Stimulated activated naive CD8-positive, alpha-beta T cell treated with anti-CD3 and anti-CD28 coated beads, Interleukin-15, Interleukin-2, amounts not matched to agents 100 U/mL and 50 U/mL, for 24 hours (primary cell): ENCODE results near the gene FTO.

Experiments
- ATAC-seq: fragments of 150-1000 bp; cut with Tn5 transposase; one replicate; pipeline ENCODE4 v1.10.0; 2021
- DNase-seq: peaks from one replicate; pipeline ENCODE4 v3.0.0; 2021

Gene FTO

GRCh38 chr16:54185045-54185444 is 481.1 kb downstream of the FTO start:
- no peak for DNase-seq
- no peak for ATAC-seq

DNA sequence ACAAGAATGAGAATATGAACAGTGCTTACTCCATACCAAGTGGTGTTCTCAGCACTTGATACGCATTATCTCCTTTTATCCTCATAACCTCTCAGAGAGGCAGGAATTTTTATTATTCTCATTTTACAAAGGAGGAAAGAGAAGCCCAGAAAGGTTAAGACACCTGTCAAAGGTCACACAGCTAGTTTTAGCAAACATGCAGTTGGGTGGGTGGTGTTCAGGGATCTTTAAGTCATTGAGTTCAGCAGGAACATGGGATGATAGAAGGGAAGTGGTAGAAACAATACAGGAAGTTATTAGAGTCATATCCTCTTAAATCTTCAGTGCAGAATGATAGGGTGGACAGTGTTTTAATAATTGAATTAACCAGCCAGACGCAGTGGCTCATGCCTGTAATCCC is 487.2 kb downstream of the FTO start:
- DNase-seq = no peak
- ATAC-seq = no peak

- DNase-seq (no peak), ATAC-seq (no peak)
These were observed 487.6 kb downstream of the FTO start for GRCh38 chr16:54191592-54191991.

GRCh38 chr16:54193013-54193664 is 489.2 kb downstream of the FTO start:
- DNase-seq (no peak), ATAC-seq (no peak)

DNA sequence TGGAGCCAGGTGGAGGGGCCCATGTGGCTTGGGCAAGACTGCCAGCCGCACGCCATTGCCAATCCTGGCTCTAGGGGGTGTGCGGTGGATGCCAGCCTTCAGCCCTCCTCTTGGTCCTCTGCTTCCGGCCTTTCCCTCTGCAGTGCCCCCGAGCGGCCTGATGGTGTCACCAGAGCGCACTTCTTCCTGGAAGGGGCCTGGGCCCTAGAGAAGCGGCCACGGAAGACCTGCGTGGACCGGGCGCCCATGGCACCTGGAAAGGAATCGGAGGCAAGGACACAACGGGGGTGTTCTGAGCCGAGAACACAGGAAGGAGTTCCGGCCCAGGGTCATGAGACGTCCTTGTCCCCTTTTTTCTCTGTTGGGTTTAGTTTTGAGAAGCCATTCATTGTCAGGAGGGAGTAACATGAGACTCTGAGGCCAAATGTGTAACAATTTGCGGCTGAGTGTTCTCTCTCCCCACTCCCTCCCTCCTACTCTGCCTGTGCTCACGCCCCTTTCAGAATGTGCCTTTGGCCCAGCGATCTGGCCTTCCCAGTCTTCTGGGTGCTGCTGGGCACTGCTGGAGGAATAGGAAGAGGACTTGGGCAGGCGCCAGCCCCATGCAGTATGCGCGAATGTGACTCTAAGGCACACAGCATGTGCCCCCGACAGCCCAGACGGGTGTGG is 489.8 kb downstream of the FTO start:
- ATAC-seq = peak; percentile 58
- peak; percentile 43 for DNase-seq

DNA sequence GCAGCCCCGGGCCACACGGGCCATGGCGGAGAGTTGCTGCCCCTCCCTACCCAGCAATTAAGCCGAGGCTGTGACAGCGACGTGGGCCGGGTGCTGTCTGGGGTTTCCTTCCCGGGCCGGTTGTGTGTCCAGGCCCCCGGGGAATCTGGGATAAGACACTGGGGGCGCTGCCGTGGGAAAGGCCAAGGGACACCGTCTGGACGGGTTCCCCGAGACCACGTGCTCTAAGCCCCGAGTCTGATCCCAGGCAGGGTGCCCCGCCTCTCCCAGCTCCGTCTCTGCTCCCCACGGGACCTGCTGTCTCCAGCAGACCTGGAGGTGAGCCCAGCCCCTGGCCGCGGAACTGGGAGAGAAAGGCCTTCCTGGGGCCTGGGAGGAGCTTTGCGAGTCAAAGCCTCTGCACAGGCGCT is 490.4 kb downstream of the FTO start:
- ATAC-seq = no peak
- DNase-seq = no peak

GRCh38 chr16:54197758-54198157 is 493.8 kb downstream of the FTO start:
- ATAC-seq (no peak), DNase-seq (no peak)

DNA sequence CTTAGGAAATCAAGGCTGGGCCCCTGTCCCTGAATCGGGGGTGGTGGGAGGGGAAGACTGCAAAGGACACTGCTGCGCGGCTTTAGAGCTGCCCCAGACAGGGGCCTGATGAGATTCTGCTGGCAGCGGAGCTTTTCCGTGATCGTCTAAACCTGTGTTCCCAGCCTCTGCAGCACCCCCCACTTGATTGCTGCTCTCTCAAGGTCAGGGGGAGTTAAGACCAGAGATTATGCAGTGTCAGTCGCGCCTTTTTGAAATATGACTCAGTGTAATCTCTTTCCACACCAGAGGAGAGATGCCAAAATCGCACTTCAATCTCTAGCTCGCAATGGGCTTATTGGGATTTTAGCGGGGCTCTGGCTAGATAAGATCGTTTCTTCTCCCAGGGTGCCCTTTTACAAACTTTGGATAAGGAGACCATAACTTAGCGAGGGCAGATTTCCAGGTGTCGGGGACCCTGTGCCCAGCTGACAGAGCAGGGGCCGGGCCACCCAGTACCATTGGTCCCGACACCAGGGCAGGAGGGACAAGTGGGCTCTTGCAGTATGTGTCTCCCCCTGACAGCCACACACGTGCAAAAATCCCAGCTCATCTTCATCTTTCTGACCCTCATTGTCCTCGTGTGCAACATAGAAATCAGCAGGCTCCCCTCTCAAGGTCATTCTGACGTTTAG is 495.7 kb downstream of the FTO start:
- no peak for DNase-seq
- ATAC-seq = no peak

GRCh38 chr16:54200161-54200534 is 496.2 kb downstream of the FTO start:
- ATAC-seq = no peak
- no peak for DNase-seq

GRCh38 chr16:54200720-54201119 is 496.8 kb downstream of the FTO start:
- DNase-seq (no peak), ATAC-seq (no peak)

DNA sequence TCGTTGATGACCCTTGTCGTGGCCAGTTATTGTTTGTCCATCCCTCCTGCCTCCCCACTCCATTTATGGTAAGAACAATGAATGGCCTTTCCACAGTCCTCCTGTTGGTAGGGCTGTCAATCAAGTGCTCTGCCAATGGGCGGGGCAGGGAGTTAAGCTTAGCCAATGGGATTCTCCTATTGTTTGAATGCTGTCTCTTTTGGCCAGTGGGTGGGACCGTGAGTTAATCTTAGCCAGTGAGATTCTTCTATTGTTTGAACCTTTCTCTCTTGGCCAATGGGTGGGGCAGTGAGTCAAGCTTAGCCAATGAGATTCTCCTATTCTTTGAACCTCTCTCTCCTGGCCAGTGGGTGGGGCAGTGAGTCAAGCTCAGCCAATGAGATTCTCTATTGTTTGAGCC is 497.2 kb downstream of the FTO start:
- no peak for ATAC-seq
- DNase-seq = no peak
